Caco-2 (cell line): ENCODE measurements around the gene EPHB2. TPM values are rescaled to one million over a fixed set of nuclear protein-coding genes. Genes with fewer than 3 reads are reported as not detected.

ENCODE experiments used
- BruUV-seq: library from RNA; stranded (reverse); fragments of 400-500 nt; replicated peaks from 2 replicates; lab custom pipeline; 2021; lab: Mats Ljungman, UMichigan
- CTCF ChIA-PET: fragments of 300-600 bp; sonication (Branson Sonifier 250); formaldehyde crosslinking; loops from one replicate; lab custom pipeline; 2022; ENCODE audit warnings: antibody characterized with exemption; lab: Charles Lee
- POLR2A ChIA-PET: fragments of 300-600 bp; sonication (Branson Sonifier 250); formaldehyde crosslinking; loops from one replicate; lab custom pipeline; 2022; ENCODE audit warnings: antibody characterized with exemption; lab: Charles Lee
- DNase-seq, 2 experiments: peaks; one replicate each; pipeline versions ENCODE4 v3.0.0 to v3.0.0-alpha.2; 2020 to 2022
- H3K27me3 ChIP-seq: replicated peaks from 2 replicates; pipeline ENCODE4 v1.6.0; 2011; ENCODE audit warnings: low read length; ENCODE audit not compliant: control insufficient read depth, insufficient read depth
- H3K36me3 ChIP-seq: 2 replicates; pipeline ENCODE4 v1.5.1; 2011; ENCODE audit warnings: low read length; ENCODE audit not compliant: control insufficient read depth, insufficient read depth
- H3K4me1 ChIP-seq: fragments of 250-450 bp; sonication (Bioruptor Pico); 2 replicates; pipeline ENCODE4 v1.5.1; 2020; ENCODE audit warnings: mild to moderate bottlenecking
- H3K4me3 ChIP-seq: 2 replicates; pipeline ENCODE4 v1.5.1; 2011; ENCODE audit warnings: low read depth, mild to moderate bottlenecking, control low read depth, low read length
- H3K9me3 ChIP-seq: fragments of 250-450 bp; sonication (Bioruptor Pico); 2 replicates; pipeline ENCODE4 v1.5.1; 2020; ENCODE audit warnings: mild to moderate bottlenecking, moderate library complexity
- H3K27ac Mint-ChIP-seq: one replicate; pipeline ENCODE4 v1.8.0; 2022; ENCODE audit warnings: mixed read lengths; ENCODE audit not compliant: unreplicated experiment
- H3K27me3 Mint-ChIP-seq: one replicate; pipeline ENCODE4 v1.8.0; 2022; ENCODE audit warnings: mixed read lengths; ENCODE audit not compliant: insufficient read depth, unreplicated experiment
- H3K36me3 Mint-ChIP-seq: one replicate; pipeline ENCODE4 v1.8.0; 2022; ENCODE audit warnings: mild to moderate bottlenecking, mixed read lengths; ENCODE audit not compliant: insufficient read depth, unreplicated experiment
- H3K4me1 Mint-ChIP-seq: one replicate; pipeline ENCODE4 v1.8.0; 2022; ENCODE audit warnings: low read depth, mixed read lengths; ENCODE audit not compliant: unreplicated experiment
- H3K4me3 Mint-ChIP-seq: one replicate; pipeline ENCODE4 v1.8.0; 2022; ENCODE audit warnings: mild to moderate bottlenecking, moderate library complexity, mixed read lengths; ENCODE audit not compliant: unreplicated experiment
- H3K9me3 Mint-ChIP-seq: one replicate; pipeline ENCODE4 v1.8.0; 2022; ENCODE audit warnings: mixed read lengths; ENCODE audit not compliant: unreplicated experiment
- CTCF ChIP-seq, 2 experiments: fragments of 200-600 bp in 1 of 2; IDR thresholded peaks; 1 replicate in 1 of 2; 2 replicates in 1 of 2; pipeline versions ENCODE4 v1.5.1 to v1.8.0; 2011 to 2022; ENCODE audit warnings: antibody characterized with exemption in 1 of 2, control low read depth in 1 of 2, inconsistent platforms in 1 of 2, low read depth in 1 of 2, low read length in 1 of 2, mild to moderate bottlenecking in 1 of 2, moderate library complexity in 1 of 2; ENCODE audit not compliant: insufficient read depth in 1 of 2, severe bottlenecking in 1 of 2, unreplicated experiment in 1 of 2
- intact Hi-C: fragments of 100-400 bp; cut with micrococcal nuclease; formaldehyde crosslinking; loops from one replicate; pipeline ENCODE4 v1.10.0; 2022; ENCODE audit not compliant: unreplicated experiment
- total RNA-seq: library from RNA; stranded (reverse); gene quantifications from 2 replicates; pipeline ENCODE4 v1.2.3, GENCODE V29; 2022

EPHB2 gene
- total RNA-seq, 1 experiment from 2014 or later: 30.1 TPM

- no peak for TF ChIP-seq CTCF (IDR thresholded peaks at IDR 0.05; ENCODE audit: insufficient read depth in 1 of 2, low read depth in 1 of 2, low read length in 1 of 2, severe bottlenecking in 1 of 2, unreplicated experiment in 1 of 2)
- H3K27me3 Mint-ChIP-seq: no peaks in the 10 kb centered on the region
Measured at GRCh38 chr1:22907528-22907927, 196.9 kb downstream of the EPHB2 start.

GRCh38 chr1:22908880-22909426 is 198.3 kb downstream of the EPHB2 start:
- H3K27me3 ChIP-seq: no peaks in the 10 kb centered on the region
- TF ChIP-seq CTCF (IDR thresholded peaks at IDR 0.05; ENCODE audit: insufficient read depth in 1 of 2, low read depth in 1 of 2, low read length in 1 of 2, severe bottlenecking in 1 of 2, unreplicated experiment in 1 of 2): no peak
- H3K4me3 Mint-ChIP-seq: no peak overlapping the region
- no peak overlapping the region for H3K4me3 ChIP-seq
- H3K4me1 ChIP-seq: no peaks in the 10 kb centered on the region
- no peak overlapping the region for H3K27ac Mint-ChIP-seq
- CTCF ChIA-PET: no interaction called here
- no peaks in the 10 kb centered on the region for H3K27me3 Mint-ChIP-seq
- POLR2A ChIA-PET: no interaction called here
- BruUV-seq: no TSS peak
- H3K9me3 ChIP-seq: no peaks in the 10 kb centered on the region
- no peaks in the 10 kb centered on the region for H3K9me3 Mint-ChIP-seq
- H3K36me3 ChIP-seq: no peaks in the 10 kb centered on the region
- H3K4me1 Mint-ChIP-seq: no peaks in the 10 kb centered on the region
- DNase-seq: no peak
- intact Hi-C loops: no loop called here
- H3K36me3 Mint-ChIP-seq: peaks cover 6% of the 10 kb centered on the region

More at GRCh38 chr1:22907528-22907927, 196.9 kb downstream of the EPHB2 start:
- DNase-seq: no peak
- H3K36me3 Mint-ChIP-seq: peaks cover 10% of the 10 kb centered on the region
- H3K4me1 Mint-ChIP-seq: no peaks in the 10 kb centered on the region
- no peak overlapping the region for H3K4me3 Mint-ChIP-seq
- H3K4me3 ChIP-seq: no peak overlapping the region
- CTCF ChIA-PET: no interaction called here
- intact Hi-C loops: no loop called here
- no peaks in the 10 kb centered on the region for H3K4me1 ChIP-seq
- POLR2A ChIA-PET: no interaction called here
- H3K27ac Mint-ChIP-seq: no peak overlapping the region
- H3K27me3 ChIP-seq: no peaks in the 10 kb centered on the region
- H3K36me3 ChIP-seq: no peaks in the 10 kb centered on the region; the same call in 1 of the 2 replicates
- BruUV-seq: no TSS peak
- no peaks in the 10 kb centered on the region for H3K9me3 Mint-ChIP-seq
- H3K9me3 ChIP-seq: no peaks in the 10 kb centered on the region

- Mint-ChIP-seq H3K27me3 (no peaks in the 10 kb centered on the region), H3K36me3 (peaks cover 6% of the 10 kb centered on the region), H3K27ac (no peak overlapping the region), H3K4me3 (no peak overlapping the region), H3K4me1 (no peaks in the 10 kb centered on the region), H3K9me3 (no peaks in the 10 kb centered on the region)
- no TSS peak for BruUV-seq
- no peak for DNase-seq
- no peaks in the 10 kb centered on the region; the same call in 1 of the 2 replicates for H3K36me3 ChIP-seq
- no peaks in the 10 kb centered on the region for H3K27me3 ChIP-seq
- TF ChIP-seq CTCF (IDR thresholded peaks at IDR 0.05; ENCODE audit: insufficient read depth in 1 of 2, low read depth in 1 of 2, low read length in 1 of 2, severe bottlenecking in 1 of 2, unreplicated experiment in 1 of 2): no peak
- no peaks in the 10 kb centered on the region for H3K9me3 ChIP-seq
- no peaks in the 10 kb centered on the region for H3K4me1 ChIP-seq
- ChIA-PET CTCF (no interaction called here), POLR2A (no interaction called here)
- intact Hi-C loops: no loop called here
- no peak overlapping the region for H3K4me3 ChIP-seq
Measured at GRCh38 chr1:22910286-22910685, 199.6 kb downstream of the EPHB2 start.
